RWPE2 (cell line): ENCODE measurements around the gene CAPG.
"Not testable (repeated sequence)": the region's sequence is repeated elsewhere in the genome, so short reads cannot be mapped to it uniquely, and the experiment has no call there.

Source experiments
- ATAC-seq: fragments of 200-7000 bp; cut with Tn5 transposase; 3 replicates; pipeline ENCODE4 v1.9.1; 2021; ENCODE audit warnings: low read depth
- DNase-seq: peaks from one replicate; pipeline ENCODE4 v3.0.0-alpha.2; 2020; ENCODE audit warnings: low spot score
- H3K27ac ChIP-seq: fragments of 450-650 bp; 2 replicates; pipeline ENCODE4 v1.5.1; 2017; ENCODE audit warnings: mild to moderate bottlenecking; ENCODE audit not compliant: poor library complexity, severe bottlenecking
- H3K27me3 ChIP-seq: fragments of 250-450 bp; sonication (Bioruptor Pico); 2 replicates; pipeline ENCODE4 v1.5.1; 2021; ENCODE audit warnings: mild to moderate bottlenecking, moderate library complexity; ENCODE audit not compliant: insufficient read depth, poor library complexity, severe bottlenecking
- H3K36me3 ChIP-seq: fragments of 250-450 bp; sonication (Bioruptor Pico); 2 replicates; pipeline ENCODE4 v1.5.1; 2020; ENCODE audit warnings: low read depth, mild to moderate bottlenecking, moderate library complexity
- H3K4me1 ChIP-seq: fragments of 250-450 bp; sonication (Bioruptor Pico); 2 replicates; pipeline ENCODE4 v1.5.1; 2021; ENCODE audit warnings: mild to moderate bottlenecking, moderate library complexity; ENCODE audit not compliant: insufficient read depth, poor library complexity, severe bottlenecking
- H3K4me3 ChIP-seq: fragments of 250-450 bp; sonication (Bioruptor Pico); 2 replicates; pipeline ENCODE4 v1.5.1; 2021; ENCODE audit warnings: mild to moderate bottlenecking, moderate library complexity; ENCODE audit not compliant: severe bottlenecking
- H3K9me3 ChIP-seq: fragments of 250-450 bp; sonication (Bioruptor Pico); 2 replicates; pipeline ENCODE4 v1.5.1; 2021; ENCODE audit warnings: mild to moderate bottlenecking, moderate library complexity; ENCODE audit not compliant: severe bottlenecking
- CTCF ChIP-seq: fragments of 450-650 bp; IDR thresholded peaks from one replicate; pipeline ENCODE4 v1.5.1; 2017; ENCODE audit warnings: mild to moderate bottlenecking, moderate library complexity; ENCODE audit not compliant: poor library complexity, severe bottlenecking

Gene CAPG

GRCh38 chr2:85444629-85445172, 34.5 kb upstream of the CAPG start:
- Histone ChIP-seq H3K4me1 (peaks cover 20% of the 10 kb centered on the region), H3K27ac (no peak overlapping the region), H3K27me3 (no peaks in the 10 kb centered on the region), H3K4me3 (no peak overlapping the region), H3K36me3 (no peaks in the 10 kb centered on the region), H3K9me3 (no peaks in the 10 kb centered on the region)
- ATAC-seq: peak; percentile 74
- DNase-seq: no peak
- no peak for TF ChIP-seq CTCF

GRCh38 chr2:85441864-85442263, 31.7 kb upstream of the CAPG start:
- Histone ChIP-seq H3K4me3 (no peak overlapping the region), H3K27ac (no peak overlapping the region), H3K27me3 (no peaks in the 10 kb centered on the region), H3K36me3 (no peaks in the 10 kb centered on the region), H3K4me1 (peaks cover 31% of the 10 kb centered on the region), H3K9me3 (no peaks in the 10 kb centered on the region)
- ATAC-seq (no peak), DNase-seq (no peak)
- TF ChIP-seq CTCF: no peak

DNA sequence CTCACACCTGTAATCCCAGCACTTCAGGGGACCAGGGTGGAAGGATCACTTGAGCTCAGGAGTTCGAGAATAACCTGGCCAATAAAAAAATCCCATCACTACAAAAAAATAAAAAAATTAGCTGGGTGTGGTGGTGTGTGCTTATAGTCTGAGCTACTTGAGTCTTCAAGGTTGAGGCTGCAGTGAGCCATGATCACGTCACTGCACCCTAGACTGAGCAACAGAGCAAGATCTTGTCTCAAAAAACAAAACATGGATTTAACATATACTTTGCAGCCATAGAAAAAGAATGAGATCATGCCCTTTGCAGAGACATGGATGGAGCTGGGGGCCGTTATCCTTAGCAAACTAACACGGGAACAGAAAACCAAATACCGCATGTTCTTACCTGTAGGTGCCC, 30.6 kb upstream of the CAPG start:
- Histone ChIP-seq H3K9me3 (no peaks in the 10 kb centered on the region), H3K4me1 (peaks cover 25% of the 10 kb centered on the region), H3K27ac (no peak overlapping the region), H3K36me3 (no peaks in the 10 kb centered on the region), H3K4me3 (no peak overlapping the region), H3K27me3 (no peaks in the 10 kb centered on the region)
- DNase-seq (no peak), ATAC-seq (no peak)
- no peak for TF ChIP-seq CTCF

DNA sequence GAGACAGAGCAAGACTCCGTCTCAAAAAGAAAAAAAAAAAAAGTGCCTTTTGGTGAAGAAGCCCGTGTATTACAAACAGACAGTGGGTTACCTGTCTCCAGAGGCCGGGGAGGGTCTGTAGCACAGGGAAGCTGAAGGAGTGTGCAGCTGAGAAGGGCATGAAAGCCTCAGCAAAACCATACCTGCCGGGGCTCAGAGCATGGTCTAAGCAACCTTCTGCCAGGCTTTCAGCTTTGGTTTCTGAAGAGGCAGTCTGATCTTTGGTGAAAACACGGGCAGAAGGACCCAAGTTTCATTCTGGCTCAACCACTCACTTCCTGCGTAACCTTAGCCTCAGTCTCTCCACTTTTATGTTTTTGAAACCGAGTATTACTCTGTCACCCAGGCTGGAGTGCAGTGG, 29.8 kb upstream of the CAPG start:
- H3K4me3 ChIP-seq: no peak overlapping the region
- ATAC-seq (no peak), DNase-seq (no peak)
- peaks cover 18% of the 10 kb centered on the region for H3K4me1 ChIP-seq
- no peaks in the 10 kb centered on the region for H3K36me3 ChIP-seq
- no peaks in the 10 kb centered on the region for H3K27me3 ChIP-seq
- no peak overlapping the region for H3K27ac ChIP-seq
- no peak for TF ChIP-seq CTCF
- no peaks in the 10 kb centered on the region for H3K9me3 ChIP-seq

- not testable (repeated sequence) for H3K9me3 ChIP-seq, H3K27me3 ChIP-seq, H3K36me3 ChIP-seq, ATAC-seq, H3K4me3 ChIP-seq, H3K27ac ChIP-seq, DNase-seq
- H3K4me1 ChIP-seq: peaks cover 14% of the 10 kb centered on the region
Measured at GRCh38 chr2:85439569-85439968, 29.4 kb upstream of the CAPG start.
